T-helper 1 cell treated with Interleukin-12 subunit alpha and Interleukin-12 subunit beta and Interleukin-4 antibody, amounts not matched to agents 30 μg/mL and 1 μg/mL, for 36 hours (primary cell): ENCODE results near the gene TAS1R3.

Experiments used
- H3K27ac Mint-ChIP-seq: one replicate; pipeline ENCODE4 v1.8.0; 2021; ENCODE audit warnings: mild to moderate bottlenecking, mixed read lengths
- H3K27me3 Mint-ChIP-seq: one replicate; pipeline ENCODE4 v1.8.0; 2021; ENCODE audit warnings: low read depth, mixed read lengths
- H3K36me3 Mint-ChIP-seq: one replicate; pipeline ENCODE4 v1.8.0; 2021; ENCODE audit warnings: low read depth, mixed read lengths
- H3K4me1 Mint-ChIP-seq: one replicate; pipeline ENCODE4 v1.8.0; 2021; ENCODE audit warnings: low read depth, mixed read lengths
- H3K4me3 Mint-ChIP-seq: one replicate; pipeline ENCODE4 v1.8.0; 2021; ENCODE audit warnings: mild to moderate bottlenecking, moderate library complexity, mixed read lengths
- H3K9me3 Mint-ChIP-seq: one replicate; pipeline ENCODE4 v1.8.0; 2021; ENCODE audit warnings: mixed read lengths

The TAS1R3 gene

DNA sequence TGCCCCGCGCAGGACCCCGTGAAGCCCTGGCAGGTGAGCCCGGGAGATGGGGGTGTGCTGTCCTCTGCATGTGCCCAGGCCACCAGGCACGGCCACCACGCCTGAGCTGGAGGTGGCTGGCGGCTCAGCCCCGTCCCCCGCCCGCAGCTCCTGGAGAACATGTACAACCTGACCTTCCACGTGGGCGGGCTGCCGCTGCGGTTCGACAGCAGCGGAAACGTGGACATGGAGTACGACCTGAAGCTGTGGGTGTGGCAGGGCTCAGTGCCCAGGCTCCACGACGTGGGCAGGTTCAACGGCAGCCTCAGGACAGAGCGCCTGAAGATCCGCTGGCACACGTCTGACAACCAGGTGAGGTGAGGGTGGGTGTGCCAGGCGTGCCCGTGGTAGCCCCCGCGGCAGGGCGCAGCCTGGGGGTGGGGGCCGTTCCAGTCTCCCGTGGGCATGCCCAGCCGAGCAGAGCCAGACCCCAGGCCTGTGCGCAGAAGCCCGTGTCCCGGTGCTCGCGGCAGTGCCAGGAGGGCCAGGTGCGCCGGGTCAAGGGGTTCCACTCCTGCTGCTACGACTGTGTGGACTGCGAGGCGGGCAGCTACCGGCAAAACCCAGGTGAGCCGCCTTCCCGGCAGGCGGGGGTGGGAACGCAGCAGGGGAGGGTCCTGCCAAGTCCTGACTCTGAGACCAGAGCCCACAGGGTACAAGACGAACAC lies 1.8 kb downstream of the TAS1R3 start:
- Mint-ChIP-seq H3K4me1 (peaks cover 3% of the 10 kb centered on the region), H3K27ac (no peak overlapping the region), H3K36me3 (peaks cover 3% of the 10 kb centered on the region), H3K27me3 (no peaks in the 10 kb centered on the region), H3K4me3 (no peak overlapping the region), H3K9me3 (no peaks in the 10 kb centered on the region)

DNA sequence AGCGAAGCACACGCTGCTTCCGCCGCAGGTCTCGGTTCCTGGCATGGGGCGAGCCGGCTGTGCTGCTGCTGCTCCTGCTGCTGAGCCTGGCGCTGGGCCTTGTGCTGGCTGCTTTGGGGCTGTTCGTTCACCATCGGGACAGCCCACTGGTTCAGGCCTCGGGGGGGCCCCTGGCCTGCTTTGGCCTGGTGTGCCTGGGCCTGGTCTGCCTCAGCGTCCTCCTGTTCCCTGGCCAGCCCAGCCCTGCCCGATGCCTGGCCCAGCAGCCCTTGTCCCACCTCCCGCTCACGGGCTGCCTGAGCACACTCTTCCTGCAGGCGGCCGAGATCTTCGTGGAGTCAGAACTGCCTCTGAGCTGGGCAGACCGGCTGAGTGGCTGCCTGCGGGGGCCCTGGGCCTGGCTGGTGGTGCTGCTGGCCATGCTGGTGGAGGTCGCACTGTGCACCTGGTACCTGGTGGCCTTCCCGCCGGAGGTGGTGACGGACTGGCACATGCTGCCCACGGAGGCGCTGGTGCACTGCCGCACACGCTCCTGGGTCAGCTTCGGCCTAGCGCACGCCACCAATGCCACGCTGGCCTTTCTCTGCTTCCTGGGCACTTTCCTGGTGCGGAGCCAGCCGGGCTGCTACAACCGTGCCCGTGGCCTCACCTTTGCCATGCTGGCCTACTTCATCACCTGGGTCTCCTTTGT lies 2.6 kb downstream of the TAS1R3 start:
- Mint-ChIP-seq H3K27me3 (no peaks in the 10 kb centered on the region), H3K4me3 (no peak overlapping the region), H3K36me3 (peaks cover 3% of the 10 kb centered on the region), H3K4me1 (peaks cover 3% of the 10 kb centered on the region), H3K27ac (no peak overlapping the region), H3K9me3 (no peaks in the 10 kb centered on the region)

DNA sequence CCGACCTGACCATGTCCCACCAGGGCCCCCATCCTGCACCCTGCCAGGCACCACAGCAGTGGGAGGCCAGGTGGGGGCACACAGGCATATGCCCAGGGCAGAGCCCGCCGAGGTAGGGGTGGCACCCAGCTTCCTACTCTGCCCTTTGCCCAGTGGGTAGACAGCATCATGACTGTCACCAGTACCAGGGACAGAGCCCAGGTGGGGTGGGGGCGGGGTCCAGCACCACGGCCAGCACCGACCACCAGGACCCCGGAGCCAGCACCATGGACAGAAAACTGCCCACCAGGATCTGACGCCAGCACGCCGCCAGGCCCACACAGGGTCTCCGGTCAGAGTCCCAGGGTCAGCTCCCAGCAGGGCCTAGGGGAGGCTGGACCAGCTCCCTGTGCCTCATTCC lies 3.8 kb downstream of the TAS1R3 start:
- Mint-ChIP-seq H3K9me3 (no peaks in the 10 kb centered on the region), H3K27me3 (no peaks in the 10 kb centered on the region), H3K4me1 (peaks cover 1% of the 10 kb centered on the region), H3K27ac (no peak overlapping the region), H3K36me3 (peaks cover 6% of the 10 kb centered on the region), H3K4me3 (no peak overlapping the region)

DNA sequence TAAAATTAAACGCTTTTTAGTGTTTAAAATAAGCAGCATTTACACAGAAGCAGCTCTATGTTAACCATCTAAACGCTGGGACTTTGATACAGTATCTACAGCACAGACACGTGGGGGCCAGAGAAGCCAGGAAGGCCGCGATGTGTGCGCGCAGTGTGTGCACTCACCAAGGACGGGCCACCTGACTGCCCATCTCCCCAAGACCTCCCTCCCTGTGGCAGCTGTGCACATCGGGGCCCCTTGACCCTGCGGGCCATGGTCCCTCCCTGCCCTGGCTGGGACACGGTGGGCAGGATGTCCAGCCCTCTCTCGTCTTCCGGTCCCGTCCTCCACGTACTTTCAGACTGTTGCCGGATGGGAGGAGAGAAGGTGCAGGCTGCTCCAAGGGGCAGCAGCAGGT lies 4.2 kb downstream of the TAS1R3 start:
- H3K27me3 Mint-ChIP-seq: no peaks in the 10 kb centered on the region
- H3K9me3 Mint-ChIP-seq: no peaks in the 10 kb centered on the region
- H3K4me3 Mint-ChIP-seq: no peak overlapping the region
- H3K27ac Mint-ChIP-seq: no peak overlapping the region
- H3K4me1 Mint-ChIP-seq: no peaks in the 10 kb centered on the region
- H3K36me3 Mint-ChIP-seq: peaks cover 5% of the 10 kb centered on the region

DNA sequence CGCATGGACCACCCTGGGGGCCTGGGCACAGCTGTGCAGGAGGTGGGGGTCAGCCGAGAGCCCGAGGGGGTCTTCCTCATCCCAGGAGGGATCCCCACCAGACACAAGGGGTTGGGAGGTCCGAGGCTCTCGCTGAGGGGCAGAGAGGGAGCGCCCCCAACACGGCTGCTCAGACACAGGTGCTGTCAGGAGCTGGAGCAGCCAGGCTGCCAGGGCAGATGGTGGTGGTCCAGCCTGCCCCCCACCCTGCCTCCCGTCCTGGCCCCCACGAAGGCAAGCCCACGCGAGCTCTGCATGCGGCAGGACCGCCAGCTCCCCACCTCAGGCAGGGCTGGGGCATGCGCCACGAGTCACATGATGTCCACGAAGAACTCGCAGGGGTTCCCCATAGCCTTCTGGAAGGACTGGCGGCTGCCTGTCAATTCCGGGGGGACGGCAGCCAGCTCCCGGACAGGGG lies 4.7 kb downstream of the TAS1R3 start:
- H3K4me1 Mint-ChIP-seq: no peaks in the 10 kb centered on the region
- H3K36me3 Mint-ChIP-seq: peaks cover 8% of the 10 kb centered on the region
- H3K9me3 Mint-ChIP-seq: no peaks in the 10 kb centered on the region
- no peaks in the 10 kb centered on the region for H3K27me3 Mint-ChIP-seq
- no peak overlapping the region for H3K27ac Mint-ChIP-seq
- H3K4me3 Mint-ChIP-seq: no peak overlapping the region

DNA sequence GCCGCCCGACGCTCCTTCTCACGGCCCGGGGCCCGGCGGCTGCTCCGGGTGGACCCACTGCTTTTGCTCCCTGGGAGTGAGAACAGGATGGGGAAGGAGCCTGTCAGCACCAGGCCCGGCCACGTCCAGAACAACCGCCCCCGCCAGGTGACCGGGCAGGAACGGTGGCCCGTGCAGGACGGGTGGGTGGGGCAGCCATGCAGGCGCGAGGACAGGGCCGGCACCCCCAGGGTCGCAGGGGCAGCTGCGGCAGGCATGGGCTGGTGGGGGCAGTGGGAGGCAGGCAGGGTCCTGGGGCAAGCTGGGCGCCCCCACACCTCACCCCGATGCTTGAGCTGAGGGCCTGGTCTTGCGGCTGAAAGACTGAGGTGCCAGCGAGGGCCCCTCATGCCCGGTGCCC lies 5.4 kb downstream of the TAS1R3 start:
- no peaks in the 10 kb centered on the region for H3K4me1 Mint-ChIP-seq
- peaks cover 14% of the 10 kb centered on the region for H3K36me3 Mint-ChIP-seq
- H3K27me3 Mint-ChIP-seq: no peaks in the 10 kb centered on the region
- H3K27ac Mint-ChIP-seq: no peak overlapping the region
- no peak overlapping the region for H3K4me3 Mint-ChIP-seq
- H3K9me3 Mint-ChIP-seq: no peaks in the 10 kb centered on the region

DNA sequence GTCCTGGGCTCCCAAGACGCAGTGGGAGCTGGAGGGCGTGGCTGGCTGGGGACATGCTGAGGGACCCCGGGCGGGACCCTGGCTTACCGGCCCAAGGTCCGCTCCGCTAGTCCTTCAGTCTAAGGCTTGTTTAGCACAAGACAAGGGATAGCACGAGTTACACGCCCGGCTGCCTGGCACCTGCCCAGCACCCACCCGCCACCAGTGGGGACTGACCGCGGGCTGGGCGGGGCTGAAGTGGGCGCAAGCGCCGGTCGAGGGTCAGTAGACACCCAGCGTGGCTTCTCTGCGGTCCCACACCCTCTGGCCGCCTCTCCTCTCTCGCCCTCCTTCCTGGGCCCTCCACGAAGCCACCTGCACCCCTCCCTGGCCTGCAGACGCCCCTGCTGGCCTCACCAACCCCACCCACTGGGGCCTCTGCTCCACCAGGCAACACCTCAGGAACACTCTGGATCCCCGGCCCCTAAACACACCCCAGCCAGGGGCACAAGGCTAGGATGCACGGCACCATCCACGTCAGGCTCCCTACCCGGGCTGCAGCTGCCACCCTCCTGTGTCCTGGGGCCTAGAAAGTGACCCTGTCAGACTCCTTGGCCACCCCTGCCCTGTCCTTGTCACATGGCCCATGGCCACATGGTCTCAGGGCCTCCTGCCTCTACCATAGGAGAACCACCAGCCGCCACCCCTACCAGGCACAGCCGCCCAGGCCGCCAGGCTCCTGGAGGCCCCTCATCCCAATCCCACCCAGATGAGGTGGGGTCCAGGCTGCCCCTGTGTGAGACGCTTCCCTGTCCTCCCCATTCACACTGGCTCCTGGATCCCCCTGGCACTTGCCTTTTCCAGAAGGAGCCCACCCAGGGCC lies 6.1 kb downstream of the TAS1R3 start:
- Mint-ChIP-seq H3K36me3 (peaks cover 15% of the 10 kb centered on the region), H3K27ac (no peak overlapping the region), H3K4me1 (no peaks in the 10 kb centered on the region), H3K27me3 (no peaks in the 10 kb centered on the region), H3K4me3 (no peak overlapping the region), H3K9me3 (no peaks in the 10 kb centered on the region)

DNA sequence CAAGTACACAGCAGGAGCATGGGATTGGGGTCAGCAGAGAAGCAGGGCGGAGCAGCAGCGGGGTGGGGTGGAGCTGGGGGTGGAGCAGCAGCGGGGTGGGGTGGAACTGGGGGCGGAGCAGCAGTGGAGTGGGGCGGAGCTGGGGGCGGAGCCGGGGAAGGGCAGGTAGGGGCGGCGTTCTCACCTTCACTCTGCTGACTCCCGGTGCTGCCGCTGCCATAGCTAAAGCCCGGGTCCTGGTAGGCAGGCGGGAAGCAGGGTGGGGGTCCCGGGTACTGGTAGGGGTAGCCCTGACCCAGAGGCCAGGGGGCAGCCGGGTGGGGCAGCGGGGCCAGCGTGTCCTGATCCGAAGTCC lies 6.7 kb downstream of the TAS1R3 start:
- H3K27me3 Mint-ChIP-seq: no peaks in the 10 kb centered on the region
- no peaks in the 10 kb centered on the region for H3K9me3 Mint-ChIP-seq
- H3K4me3 Mint-ChIP-seq: no peak overlapping the region
- peaks cover 15% of the 10 kb centered on the region for H3K36me3 Mint-ChIP-seq
- no peak overlapping the region for H3K27ac Mint-ChIP-seq
- no peaks in the 10 kb centered on the region for H3K4me1 Mint-ChIP-seq

DNA sequence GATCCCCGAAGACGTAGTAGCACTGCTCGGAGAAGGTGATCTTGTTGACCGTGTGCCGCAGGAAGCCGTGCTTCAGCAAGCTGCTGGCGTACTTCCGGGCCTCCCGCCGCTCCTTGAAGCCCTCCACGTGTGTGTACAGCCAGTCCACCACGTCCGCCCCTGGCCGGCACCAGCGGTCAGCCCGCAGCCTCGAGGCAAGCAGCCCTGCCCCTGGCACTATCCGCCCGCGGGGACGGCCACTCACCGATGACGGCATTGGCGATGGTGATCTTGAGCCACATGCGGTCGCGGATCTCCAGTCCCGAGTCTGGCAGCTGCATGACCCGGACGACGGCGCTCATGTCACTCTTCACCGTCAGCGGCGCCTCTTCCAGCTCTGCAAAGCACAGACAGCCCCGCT lies 7.2 kb downstream of the TAS1R3 start:
- peaks cover 15% of the 10 kb centered on the region for H3K36me3 Mint-ChIP-seq
- H3K9me3 Mint-ChIP-seq: no peaks in the 10 kb centered on the region

DNA sequence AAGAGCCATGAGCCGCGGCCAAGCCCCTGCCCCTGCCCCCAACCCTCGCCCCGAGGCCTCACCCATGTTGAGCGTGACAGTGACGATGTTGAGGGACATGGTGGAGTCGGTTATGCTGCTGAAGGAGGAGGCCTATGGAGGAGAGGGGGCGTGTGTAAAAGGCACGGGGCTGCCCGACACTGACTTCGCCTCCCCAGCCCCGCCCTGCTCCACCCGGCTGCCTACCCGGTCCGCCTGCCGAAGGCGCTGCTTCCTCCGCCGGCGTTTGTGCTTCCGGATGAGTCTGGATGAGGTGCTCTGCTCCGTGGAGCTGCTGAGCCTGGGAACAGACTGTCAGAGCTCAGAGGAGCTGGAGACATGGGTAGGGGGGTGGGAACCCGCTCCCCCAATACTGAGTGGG lies 9.1 kb downstream of the TAS1R3 start:
- peaks cover 15% of the 10 kb centered on the region for H3K36me3 Mint-ChIP-seq
- no peaks in the 10 kb centered on the region for H3K9me3 Mint-ChIP-seq
- no peak overlapping the region for H3K27ac Mint-ChIP-seq
- no peak overlapping the region for H3K4me3 Mint-ChIP-seq
- H3K27me3 Mint-ChIP-seq: no peaks in the 10 kb centered on the region
- no peaks in the 10 kb centered on the region for H3K4me1 Mint-ChIP-seq

More for the DNA sequence above, 7.2 kb downstream of the TAS1R3 start:
- H3K27me3 Mint-ChIP-seq: no peaks in the 10 kb centered on the region
- no peak overlapping the region for H3K27ac Mint-ChIP-seq
- H3K4me1 Mint-ChIP-seq: no peaks in the 10 kb centered on the region
- H3K4me3 Mint-ChIP-seq: no peak overlapping the region

DNA sequence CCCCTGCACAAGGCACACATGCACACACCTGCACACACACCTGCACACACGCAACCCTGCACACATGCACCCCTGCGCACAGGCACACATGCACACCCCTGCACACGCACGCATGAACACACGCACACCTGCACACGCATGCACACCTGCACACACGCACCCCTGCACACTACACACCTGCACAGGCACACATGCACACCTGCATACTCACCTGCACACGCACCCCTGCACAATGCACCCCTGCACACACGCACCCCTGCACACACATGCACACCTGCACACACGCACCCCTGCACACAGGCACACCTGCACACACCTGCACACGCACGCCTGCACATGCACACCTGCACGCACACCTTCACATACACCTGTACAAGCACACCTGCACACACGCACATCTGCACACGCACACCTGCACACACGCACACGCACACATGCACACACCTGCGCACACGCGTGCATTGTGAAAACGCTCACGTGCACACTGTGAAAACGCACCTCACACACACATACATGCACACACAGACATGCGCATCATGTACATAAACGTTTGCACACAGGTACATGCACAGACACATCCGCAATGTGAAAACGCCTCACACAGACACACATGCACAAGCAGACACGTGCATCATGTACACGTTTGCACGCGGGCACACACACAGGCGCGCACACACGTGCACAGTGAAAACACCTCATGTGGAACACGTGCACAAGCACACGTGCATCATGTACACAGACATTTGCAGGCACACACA lies 9.9 kb downstream of the TAS1R3 start:
- Mint-ChIP-seq H3K27me3 (no peaks in the 10 kb centered on the region), H3K4me3 (no peak overlapping the region), H3K27ac (no peak overlapping the region), H3K9me3 (no peaks in the 10 kb centered on the region), H3K4me1 (no peaks in the 10 kb centered on the region), H3K36me3 (peaks cover 15% of the 10 kb centered on the region)

DNA sequence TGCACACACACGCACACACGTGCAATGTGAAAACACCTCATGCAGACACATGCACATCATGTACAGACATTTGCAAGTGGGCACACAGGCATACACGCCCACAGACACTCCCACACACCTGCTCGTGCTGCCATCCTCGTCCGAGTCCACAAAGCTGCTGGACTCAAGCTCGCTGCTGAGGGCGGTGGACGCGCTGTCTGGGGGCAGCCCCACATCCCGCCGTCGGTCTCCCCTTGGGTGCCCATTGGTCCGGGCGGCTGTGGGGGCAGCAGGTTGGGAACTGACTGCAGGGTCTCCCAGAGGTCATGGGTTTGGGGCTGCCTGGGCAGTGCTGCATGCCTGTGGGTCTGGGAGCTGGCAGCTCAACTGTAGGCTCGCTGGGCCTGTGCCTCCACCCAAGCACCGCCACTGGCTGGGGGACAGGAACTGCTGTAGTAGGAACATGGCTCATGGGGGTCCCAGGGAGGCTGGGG lies 10.5 kb downstream of the TAS1R3 start:
- H3K4me1 Mint-ChIP-seq: no peaks in the 10 kb centered on the region
- no peak overlapping the region for H3K27ac Mint-ChIP-seq
- peaks cover 15% of the 10 kb centered on the region for H3K36me3 Mint-ChIP-seq
- no peak overlapping the region for H3K4me3 Mint-ChIP-seq
- no peaks in the 10 kb centered on the region for H3K27me3 Mint-ChIP-seq
- H3K9me3 Mint-ChIP-seq: no peaks in the 10 kb centered on the region

DNA sequence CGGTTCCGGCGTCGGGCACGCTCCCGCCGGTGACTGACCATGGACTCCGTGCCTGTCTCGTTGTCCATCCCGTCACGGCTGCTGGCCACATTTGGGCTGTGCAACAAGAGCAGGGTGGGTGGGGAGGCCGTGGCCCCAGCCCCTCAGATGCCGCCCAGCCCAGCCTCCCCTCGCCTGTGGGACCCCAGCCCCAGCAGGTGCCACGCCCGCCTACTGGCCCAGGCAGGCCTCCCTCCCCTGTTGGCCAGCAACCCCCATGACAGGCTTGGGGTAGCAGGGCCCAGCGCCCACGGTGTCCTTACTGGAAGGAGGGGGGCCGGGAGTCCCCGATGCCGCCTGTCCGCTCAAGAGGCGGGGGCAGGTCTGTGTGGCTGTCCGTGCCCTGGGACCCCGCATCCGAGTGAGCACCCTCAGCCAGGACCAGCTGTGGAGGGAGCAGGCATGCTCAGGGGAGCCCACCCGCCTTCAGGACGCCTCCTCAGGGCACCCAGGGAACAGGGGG lies 11.0 kb downstream of the TAS1R3 start:
- no peaks in the 10 kb centered on the region for H3K9me3 Mint-ChIP-seq

DNA sequence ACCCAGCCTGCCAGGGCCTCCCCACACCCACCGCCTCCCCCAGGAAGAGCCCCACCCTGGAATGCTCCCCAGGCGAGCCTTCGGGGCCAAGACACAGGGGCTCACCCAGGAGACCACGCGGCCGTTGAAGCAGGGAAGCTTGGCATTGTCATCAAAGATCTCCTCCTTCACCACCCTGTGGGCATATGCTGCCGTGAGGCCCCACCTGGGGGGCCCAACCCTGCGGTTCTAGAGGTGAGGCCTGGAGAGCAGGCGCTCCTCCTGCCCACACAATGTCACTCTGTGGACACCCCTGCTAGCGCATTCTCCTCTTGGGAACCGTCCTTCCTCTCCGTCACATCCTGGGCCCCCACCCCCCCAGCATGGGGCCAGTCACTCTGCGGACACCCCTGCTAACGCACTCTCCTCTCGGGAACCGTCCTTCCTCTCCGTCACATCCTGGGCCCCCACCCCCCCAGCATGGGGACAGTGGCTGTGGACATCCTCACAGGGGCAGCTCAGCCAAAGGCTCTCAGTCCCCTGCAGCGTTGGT lies 11.6 kb downstream of the TAS1R3 start:
- Mint-ChIP-seq H3K9me3 (no peaks in the 10 kb centered on the region), H3K4me3 (no peak overlapping the region), H3K36me3 (peaks cover 15% of the 10 kb centered on the region), H3K27me3 (no peaks in the 10 kb centered on the region), H3K27ac (no peak overlapping the region), H3K4me1 (peaks cover 8% of the 10 kb centered on the region)

More for the DNA sequence above, 11.0 kb downstream of the TAS1R3 start:
- H3K4me3 Mint-ChIP-seq: no peak overlapping the region
- H3K36me3 Mint-ChIP-seq: peaks cover 15% of the 10 kb centered on the region
- no peak overlapping the region for H3K27ac Mint-ChIP-seq
- no peaks in the 10 kb centered on the region for H3K27me3 Mint-ChIP-seq
- H3K4me1 Mint-ChIP-seq: peaks cover 5% of the 10 kb centered on the region
